HepG2 (cell line): Measurements from ENCODE around the gene ZBTB7C. TPM values are rescaled to one million over a fixed set of nuclear protein-coding genes. Genes with fewer than 3 reads are reported as not detected.

Experiments
- ATAC-seq: fragments of 200-7000 bp; cut with Tn5 transposase; 3 replicates; pipeline ENCODE4 v1.9.1; 2020; ENCODE audit warnings: mild to moderate bottlenecking, moderate library complexity
- BruUV-seq: library from RNA; stranded (reverse); fragments of 400-500 nt; replicated peaks from 2 replicates; lab custom pipeline; 2021; lab: Mats Ljungman, UMichigan
- CTCF ChIA-PET: fragments of 300-600 bp; formaldehyde crosslinking; extraction: SDS; loops from one replicate; lab custom pipeline; 2021; ENCODE audit warnings: low total read pairs, inconsistent platforms, low intra/inter-chr PET ratio; lab: Yijun Ruan, JAX
- POLR2A ChIA-PET: fragments of 350-600 bp; sonication (Branson Sonifier 250); formaldehyde crosslinking; loops from one replicate; lab custom pipeline; 2020; ENCODE audit warnings: antibody characterized with exemption, inconsistent platforms; lab: Yijun Ruan, JAX
- DNase-seq: peaks from one replicate; pipeline ENCODE4 v3.0.0-alpha.2; 2015; ENCODE audit warnings: low spot score
- FAIRE-seq: peaks from 3 replicates; lab custom pipeline; 2011; peaks lifted over from hg19 to GRCh38; lab: Jason Lieb, UNC
- H2AFZ ChIP-seq: one replicate; pipeline ENCODE4 v1.6.1; 2011; ENCODE audit warnings: low read length, inconsistent platforms
- H3K27ac ChIP-seq: fragments of 300-600 bp; 3 replicates; pipeline ENCODE4 v1.8.0; 2011; ENCODE audit warnings: mixed run types, mild to moderate bottlenecking, mixed read lengths, low read length, inconsistent platforms; ENCODE audit not compliant: insufficient read depth; ENCODE audit errors: extremely low read length
- H3K27me3 ChIP-seq, 2 experiments: fragments of 200-600 bp in 1 of 2; 2 replicates in 1 of 2; 3 replicates in 1 of 2; pipeline versions ENCODE4 v1.6.0 to v1.8.0; 2011; ENCODE audit warnings: low read length in 2 of 2, mild to moderate bottlenecking in 2 of 2, moderate library complexity in 2 of 2, inconsistent platforms in 1 of 2; ENCODE audit not compliant: insufficient read depth in 2 of 2, control insufficient read depth in 1 of 2
- H3K36me3 ChIP-seq, 2 experiments: fragments of 200-600 bp in 1 of 2; replicated peaks in 1 of 2; 2 replicates in 1 of 2; 3 replicates in 1 of 2; pipeline versions ENCODE4 v1.5.1 to v1.8.0; 2011; ENCODE audit warnings: low read length in 2 of 2, inconsistent platforms in 1 of 2; ENCODE audit not compliant: insufficient read depth in 2 of 2, control insufficient read depth in 1 of 2
- H3K4me1 ChIP-seq: 2 replicates; pipeline ENCODE4 v1.5.1; 2012; ENCODE audit warnings: low read length, inconsistent platforms; ENCODE audit not compliant: insufficient read depth
- H3K4me2 ChIP-seq: 2 replicates; pipeline ENCODE4 v1.6.0; 2011; ENCODE audit warnings: low read depth, low read length, inconsistent platforms
- H3K4me3 ChIP-seq, 3 experiments: fragments of 200-600 bp in 1 of 3; sonication (generic), shearing (Covaris generic) in 1 of 3; replicated peaks in 1 of 3; 2 replicates each; pipeline ENCODE4 v1.5.1; 2011 to 2016; ENCODE audit warnings: low read length in 3 of 3, inconsistent platforms in 2 of 3, low read depth in 2 of 3, mild to moderate bottlenecking in 2 of 3, control low read depth in 1 of 3, mixed read lengths in 1 of 3; ENCODE audit not compliant: insufficient read depth in 1 of 3
- H3K79me2 ChIP-seq: one replicate; pipeline ENCODE4 v1.6.1; 2011; ENCODE audit warnings: low read length, inconsistent platforms; ENCODE audit not compliant: insufficient read depth
- H3K9ac ChIP-seq: 2 replicates; pipeline ENCODE4 v1.6.0; 2011; ENCODE audit warnings: mild to moderate bottlenecking, low read depth, low read length, inconsistent platforms; ENCODE audit not compliant: insufficient read depth
- H3K9me3 ChIP-seq: 2 replicates; pipeline ENCODE4 v1.5.1; 2012; ENCODE audit warnings: mild to moderate bottlenecking, low read length
- H4K20me1 ChIP-seq: 2 replicates; pipeline ENCODE4 v1.6.0; 2011; ENCODE audit warnings: inconsistent platforms, mild to moderate bottlenecking, low read length, moderate library complexity; ENCODE audit not compliant: insufficient read depth
- ARNT ChIP-seq: fragments of 450-650 bp; IDR thresholded peaks from 2 replicates; pipeline ENCODE4 v1.6.1; 2017
- YY1 ChIP-seq: IDR thresholded peaks from 2 replicates; pipeline ENCODE4 v1.6.1; 2011; ENCODE audit warnings: low read length, low read depth, moderate library complexity, mild to moderate bottlenecking; ENCODE audit not compliant: insufficient read depth, insufficient replicate concordance
- ZHX1 ChIP-seq: sonication (generic); formaldehyde crosslinking; IDR thresholded peaks from 2 replicates; pipeline ENCODE4 v1.8.1; 2022; ENCODE audit warnings: low read depth, mild to moderate bottlenecking, missing genetic modification reagents
- ZNF629 ChIP-seq: sonication (generic); formaldehyde crosslinking; conservative IDR thresholded peaks from 2 replicates; pipeline ENCODE4 v1.5.0; 2020; ENCODE audit warnings: missing genetic modification reagents
- WGBS: methylation state at CpG from one replicate; pipeline ENCODE4 v1.1.6; 2017; ENCODE audit warnings: low lambda C conversion rate; 5-methylcytosine and 5-hydroxymethylcytosine counted together
- in situ Hi-C: cut with HindIII; loops from 2 replicates; pipeline ENCODE4 v1.10.0; 2017; ENCODE audit warnings: low pct_unique_long_range_greater_than_20kb; ENCODE audit not compliant: extremely low pct_ligation_motif_present
- intact Hi-C: fragments of 100-400 bp; cut with micrococcal nuclease; formaldehyde crosslinking; loops from one replicate; pipeline ENCODE4 v1.10.0; 2022; ENCODE audit not compliant: unreplicated experiment
- polyA plus RNA-seq, 8 experiments: library from polyadenylated mRNA; depleted of rRNA in 3 of 8; stranded (reverse) in 7 of 8; unstranded in 1 of 8; fragments of >200 nt; fragmentation: Illumina TruSeq in 4 of 8; extraction: Trizol in 4 of 8; gene quantifications; 2 replicates each; pipeline versions ENCODE4 v1.2.1 to v1.2.3, GENCODE V29; 2011 to 2016; ENCODE audit warnings: low read depth in 4 of 8, missing spikeins in 1 of 8, mixed read lengths in 1 of 8; ENCODE audit not compliant: insufficient read depth in 1 of 8
- total RNA-seq, 5 experiments: library from RNA; depleted of rRNA; stranded (reverse); fragments of >200 nt; fragmentation: Illumina TruSeq; extraction: Trizol; gene quantifications; 2 replicates each; pipeline ENCODE4 v1.2.3, GENCODE V29; 2016; ENCODE audit warnings: low read depth in 1 of 5

The ZBTB7C gene
- total and polyA plus RNA-seq, 2 of the 13 experiments (the other 11 are each of a cell fraction or from before 2014, with no cell fraction given), result 0.01 to 0.04 TPM

- no peak for TF ChIP-seq ARNT
- TF ChIP-seq YY1, result no peak
Observed at GRCh38 chr18:48004577-48004976, 404.6 kb downstream of the ZBTB7C start (continued).

- no peak for ATAC-seq
- no peak overlapping the region for H3K27ac ChIP-seq
- ChIA-PET CTCF (no interaction called here), POLR2A (no interaction called here)
- peaks cover 0 to 11% of the 10 kb centered on the region in 2 experiments; a peak in 4 of 5 replicates for H3K27me3 ChIP-seq
- no peak overlapping the region for H2AFZ ChIP-seq
- no peaks in the 10 kb centered on the region for H3K79me2 ChIP-seq
- no peaks in the 10 kb centered on the region for H3K9me3 ChIP-seq
- DNase-seq, result no peak
- H3K36me3 ChIP-seq, result no peaks in the 10 kb centered on the region
- FAIRE-seq, result no peak
- in situ Hi-C loops, result no loop called here
- WGBS, result 39% methylated on average over 8 of the region's 10 CpGs
- no TSS peak for BruUV-seq
- peaks cover 2% of the 10 kb centered on the region for H3K4me1 ChIP-seq
- H4K20me1 ChIP-seq, result no peaks in the 10 kb centered on the region
- intact Hi-C loops, result no loop called here
- H3K4me3 ChIP-seq, result no peak overlapping the region
- H3K9ac ChIP-seq, result no peak overlapping the region
- H3K4me2 ChIP-seq, result no peak overlapping the region
- TF ChIP-seq ZHX1 (no peak), ZNF629 (CRISPR knock-in tag) (peak; percentile 70)
Observed at GRCh38 chr18:48003426-48004349, 405.5 kb downstream of the ZBTB7C start.
